Right kidney (tissue), 1 donor: ENCODE measurements around the gene AKR1D1.
"Not testable (repeated sequence)": the region's sequence is repeated elsewhere in the genome, so short reads cannot be mapped to it uniquely, and the experiment has no call there.

Experiments
- DNase-seq: peaks from one replicate; pipeline ENCODE4 v3.0.0-alpha.2; 2016

AKR1D1 gene

GRCh38 chr7:138074121-138074520, 2.1 kb upstream of the AKR1D1 start:
- DNase-seq, result no peak

- no peak for DNase-seq
These were observed 1.7 kb upstream of the AKR1D1 start for GRCh38 chr7:138074540-138074939.

- no peak for DNase-seq
These were observed 909 bp upstream of the AKR1D1 start for GRCh38 chr7:138075350-138075749.

- DNase-seq, result not testable (repeated sequence)
These were observed 473 bp upstream of the AKR1D1 start for GRCh38 chr7:138075786-138076185.

- no peak for DNase-seq
These were observed 1.6 kb downstream of the AKR1D1 start for GRCh38 chr7:138077809-138078208.

- no peak for DNase-seq
These were observed 2.9 kb downstream of the AKR1D1 start for GRCh38 chr7:138079137-138079536.

- DNase-seq, result no peak
These were observed 5.6 kb downstream of the AKR1D1 start for GRCh38 chr7:138081868-138082267.

- DNase-seq, result no peak
These were observed 7.6 kb downstream of the AKR1D1 start for GRCh38 chr7:138083859-138084258.

GRCh38 chr7:138086563-138087270, 10.5 kb downstream of the AKR1D1 start:
- DNase-seq, result no peak

GRCh38 chr7:138089080-138089901, 13.0 kb downstream of the AKR1D1 start:
- DNase-seq, result no peak

- no peak for DNase-seq
These were observed 14.8 kb downstream of the AKR1D1 start for GRCh38 chr7:138091032-138091431.

GRCh38 chr7:138091840-138092239, 15.6 kb downstream of the AKR1D1 start:
- not testable (repeated sequence) for DNase-seq

GRCh38 chr7:138092486-138093028, 16.3 kb downstream of the AKR1D1 start:
- no peak for DNase-seq

- no peak for DNase-seq
These were observed 20.0 kb downstream of the AKR1D1 start for GRCh38 chr7:138095972-138096935.

GRCh38 chr7:138097064-138097741, 20.9 kb downstream of the AKR1D1 start:
- DNase-seq, result no peak

GRCh38 chr7:138099813-138100212, 23.6 kb downstream of the AKR1D1 start:
- DNase-seq, result no peak

GRCh38 chr7:138105221-138105620, 29.0 kb downstream of the AKR1D1 start:
- DNase-seq, result no peak

GRCh38 chr7:138115047-138115446, 38.8 kb downstream of the AKR1D1 start:
- no peak for DNase-seq

GRCh38 chr7:138116141-138116540, 39.9 kb downstream of the AKR1D1 start:
- DNase-seq, result no peak

GRCh38 chr7:138116892-138117291, 40.6 kb downstream of the AKR1D1 start:
- no peak for DNase-seq

GRCh38 chr7:138120140-138120827, 44.0 kb downstream of the AKR1D1 start:
- DNase-seq, result no peak
